Esophagus squamous epithelium (tissue), 5 donors: ENCODE results near the gene BFAR. TPM values are rescaled to one million over a fixed set of nuclear protein-coding genes. Genes with fewer than 3 reads are reported as not detected.
"Not testable (repeated sequence)": the region's sequence is repeated elsewhere in the genome, so short reads cannot be mapped to it uniquely, and the experiment has no call there.

Experiments
- DNase-seq: peaks from one replicate; lab custom pipeline; 2025; lab: John Stamatoyannopoulos, UW
- H3K27ac ChIP-seq, 4 donors: fragments of 200-600 bp; sonication (generic); one replicate each; pipeline ENCODE4 v1.5.1; 2016 to 2019; ENCODE audit warnings: mild to moderate bottlenecking in 1 of 4
- H3K27me3 ChIP-seq, 4 donors: fragments of 200-600 bp; sonication (generic); 1 replicate in 3 of 4; 2 replicates in 1 of 4; pipeline versions ENCODE4 v1.5.1 to v1.6.0; 2017 to 2021; ENCODE audit warnings: antibody characterized with exemption in 1 of 4
- H3K36me3 ChIP-seq, 3 donors: fragments of 200-600 bp; sonication (generic); one replicate each; pipeline ENCODE4 v1.5.1; 2016 to 2019
- H3K4me1 ChIP-seq, 3 donors: fragments of 200-600 bp; sonication (generic); one replicate each; pipeline ENCODE4 v1.5.1; 2017 to 2019
- H3K4me3 ChIP-seq, 4 donors: fragments of 200-600 bp; sonication (generic); 1 replicate in 3 of 4; 2 replicates in 1 of 4; pipeline ENCODE4 v1.5.1; 2016 to 2019; ENCODE audit warnings: mild to moderate bottlenecking in 2 of 4, moderate library complexity in 1 of 4
- H3K9me3 ChIP-seq, 3 donors: fragments of 200-600 bp; sonication (generic); one replicate each; pipeline ENCODE4 v1.5.1; 2016 to 2019
- CTCF ChIP-seq, 6 experiments: fragments of 450-650 bp in 4 of 6; fragments of 200-600 bp in 2 of 6; sonication (generic) in 2 of 6; IDR thresholded peaks; one replicate each; pipeline ENCODE4 v1.5.1; 2016 to 2019; ENCODE audit warnings: antibody characterized with exemption in 6 of 6, mild to moderate bottlenecking in 4 of 6, moderate library complexity in 4 of 6
- POLR2A ChIP-seq, 4 donors: fragments of 450-650 bp; IDR thresholded peaks; one replicate each; pipeline ENCODE4 v1.6.1; 2017; ENCODE audit warnings: antibody characterized with exemption in 4 of 4, mild to moderate bottlenecking in 4 of 4, moderate library complexity in 3 of 4
- WGBS, 2 donors: methylation state at CpG; one replicate each; pipeline ENCODE4 v1.1.5; 2018; 5-methylcytosine and 5-hydroxymethylcytosine counted together
- intact Hi-C: fragments of 100-400 bp; cut with DNase I; formaldehyde crosslinking; loops from one replicate; pipeline ENCODE4 v1.15.0; 2022
- total RNA-seq, 4 donors: library from RNA; depleted of rRNA; stranded (reverse); fragments of >200 nt; gene quantifications; one replicate each; pipeline ENCODE4 v1.1.0, GENCODE V29; 2016
- donor health status: DM: yes; HTN: yes; CAD: no.

The BFAR gene
- total RNA-seq, 4 donors from 2014 or later, result 15.1 to 40.4 (median 22.9) TPM

GRCh38 chr16:14628806-14629611, 3.7 kb upstream of the BFAR start:
- intact Hi-C loops, result no loop called here
- Histone ChIP-seq H3K9me3 (no peaks in the 10 kb centered on the region), H3K27me3 (no peaks in the 10 kb centered on the region), H3K4me1 (peaks cover 0 to 49% (median 30%) of the 10 kb centered on the region in 3 donors), H3K36me3 (peaks cover 0 to 47% (median 0%) of the 10 kb centered on the region in 3 donors), H3K27ac (peak overlapping the region; percentile 88 to 97 (median 92)), H3K4me3 (peak overlapping the region; percentile 55 to 96 (median 80))
- 41 to 44% methylated on average over 11 to 12 of the region's 12 CpGs for WGBS, 2 donors
- DNase-seq, result no peak
- TF ChIP-seq POLR2A (IDR thresholded peaks at IDR 0.05) (no peak), CTCF (IDR thresholded peaks at IDR 0.05) (no peak)

GRCh38 chr16:14629612-14629918, 3.2 kb upstream of the BFAR start:
- peak overlapping the region; percentile 88 to 97 (median 92) for H3K27ac ChIP-seq
- peaks cover 0 to 55% (median 35%) of the 10 kb centered on the region in 3 donors for H3K4me1 ChIP-seq
- H3K36me3 ChIP-seq, result peaks cover 0 to 41% (median 0%) of the 10 kb centered on the region in 3 donors
- no peaks in the 10 kb centered on the region for H3K9me3 ChIP-seq
- intact Hi-C loops, result no loop called here
- 1% methylated on average over 11 to 16 of the region's 17 CpGs for WGBS, 2 donors
- no peak for TF ChIP-seq CTCF (IDR thresholded peaks at IDR 0.05)
- no peak for TF ChIP-seq POLR2A (IDR thresholded peaks at IDR 0.05)
- H3K4me3 ChIP-seq, result peak overlapping the region; percentile 55 to 96 (median 80)
- DNase-seq, result no peak
- H3K27me3 ChIP-seq, result no peaks in the 10 kb centered on the region

- no peaks in the 10 kb centered on the region for H3K27me3 ChIP-seq
- H3K4me3 ChIP-seq, result peak within 1 kb of the TSS; percentile 55 to 96 (median 80)
- H3K27ac ChIP-seq, result peak within 1 kb of the TSS; percentile 88 to 97 (median 92)
- intact Hi-C loops, result no loop called here
- no peaks in the 10 kb centered on the region for H3K9me3 ChIP-seq
- peaks cover 0 to 60% (median 37%) of the 10 kb centered on the region in 3 donors for H3K4me1 ChIP-seq
- TF ChIP-seq CTCF (IDR thresholded peaks at IDR 0.05) (no peak), POLR2A (IDR thresholded peaks at IDR 0.05) (peak in 3 of 4 donors; percentile 88 to 97 (median 94))
- peak; percentile 74 for DNase-seq
- WGBS, 2 donors, result 4 to 21% methylated on average over 2 to 13 of the region's 51 CpGs
- peaks cover 0 to 36% (median 0%) of the 10 kb centered on the region in 3 donors for H3K36me3 ChIP-seq
Measured at GRCh38 chr16:14629919-14630619, 2.7 kb upstream of the BFAR start, which contains the start of gene PARN. PARN (minus strand) TSS chr16:14630260; CDS start chr16:14630125, 135 bp downstream.

- Histone ChIP-seq H3K4me1 (peaks cover 0 to 67% (median 44%) of the 10 kb centered on the region in 3 donors), H3K36me3 (peaks cover 0 to 29% (median 0%) of the 10 kb centered on the region in 3 donors), H3K4me3 (peak overlapping the region in 3 of 4 donors; percentile 78 to 96 (median 81)), H3K27ac (peak overlapping the region; percentile 88 to 97 (median 92))
- H3K27me3 ChIP-seq, H3K9me3 ChIP-seq, DNase-seq, intact Hi-C loops: not testable (repeated sequence)
- 78 to 85% methylated on average over 29 of the region's 29 CpGs for WGBS, 2 donors
Measured at GRCh38 chr16:14630620-14631330, 2.0 kb upstream of the BFAR start.

GRCh38 chr16:14634389-14634725, 1.6 kb downstream of the BFAR start:
- Histone ChIP-seq H3K4me3 (peak overlapping the region; percentile 75 to 93 (median 84)), H3K27me3 (no peaks in the 10 kb centered on the region), H3K36me3 (peaks cover 0 to 19% (median 0%) of the 10 kb centered on the region in 3 donors), H3K9me3 (no peaks in the 10 kb centered on the region), H3K27ac (peak overlapping the region in 3 of 4 donors; percentile 94 to 98 (median 96)), H3K4me1 (peaks cover 0 to 69% (median 35%) of the 10 kb centered on the region in 3 donors)
- intact Hi-C loops, result no loop called here
- DNase-seq, result no peak
- no peak for TF ChIP-seq CTCF (IDR thresholded peaks at IDR 0.05)
- TF ChIP-seq POLR2A (IDR thresholded peaks at IDR 0.05), result no peak
- WGBS, 2 donors, result 65 to 69% methylated on average over 4 to 7 of the region's 7 CpGs
